Middle frontal gyrus (tissue), 1 donor: Measurements from ENCODE around the gene TEX11.
"Not testable (repeated sequence)": the region's sequence is repeated elsewhere in the genome, so short reads cannot be mapped to it uniquely, and the experiment has no call there.

Experiments
- DNase-seq: peaks from one replicate; pipeline ENCODE4 v3.0.0-alpha.2; 2015; ENCODE audit warnings: low spot score; ENCODE audit errors: extremely low spot score

The TEX11 gene

GRCh38 chrX:70605352-70605751 lies 303.2 kb downstream of the TEX11 start:
- no peak for DNase-seq

DNA sequence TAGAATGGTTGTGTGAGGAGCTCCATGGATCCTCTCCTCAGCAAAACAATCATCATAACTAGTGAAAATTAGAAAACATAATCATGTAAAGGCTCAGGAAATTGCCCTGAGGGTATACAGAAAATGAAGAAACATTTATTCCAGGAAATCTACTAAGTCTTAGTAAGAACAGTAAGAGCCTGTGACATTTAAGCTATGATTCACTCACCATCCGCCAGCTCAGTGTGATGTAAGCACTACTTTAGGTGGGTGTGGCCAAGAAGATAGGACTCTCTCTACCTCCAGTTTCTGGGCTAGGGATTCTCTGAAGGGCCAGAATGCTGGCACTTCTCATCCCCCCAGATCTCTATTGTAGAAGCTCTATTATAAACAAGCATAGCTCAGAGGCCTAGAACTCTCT lies 316.4 kb downstream of the TEX11 start:
- DNase-seq: no peak

DNA sequence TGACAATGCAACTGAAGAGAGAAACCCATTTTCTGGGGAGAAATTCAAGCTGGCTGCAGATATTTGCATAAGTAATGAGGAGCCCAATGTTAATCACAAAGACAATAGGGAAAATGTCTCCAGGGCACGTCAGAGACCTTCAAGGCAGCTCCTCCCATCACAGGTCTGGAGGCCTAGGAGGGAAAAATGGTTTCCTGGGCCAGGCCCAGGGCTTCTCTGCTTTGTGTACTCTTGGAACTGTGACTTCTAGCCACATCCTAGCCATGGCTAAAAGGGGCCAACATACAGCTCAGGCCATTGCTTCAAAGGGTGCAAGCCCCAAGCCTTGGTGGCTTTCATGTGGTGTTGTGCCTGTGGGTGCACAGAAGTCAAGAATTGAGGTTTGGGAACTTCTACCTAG lies 321.4 kb downstream of the TEX11 start:
- not testable (repeated sequence) for DNase-seq

DNA sequence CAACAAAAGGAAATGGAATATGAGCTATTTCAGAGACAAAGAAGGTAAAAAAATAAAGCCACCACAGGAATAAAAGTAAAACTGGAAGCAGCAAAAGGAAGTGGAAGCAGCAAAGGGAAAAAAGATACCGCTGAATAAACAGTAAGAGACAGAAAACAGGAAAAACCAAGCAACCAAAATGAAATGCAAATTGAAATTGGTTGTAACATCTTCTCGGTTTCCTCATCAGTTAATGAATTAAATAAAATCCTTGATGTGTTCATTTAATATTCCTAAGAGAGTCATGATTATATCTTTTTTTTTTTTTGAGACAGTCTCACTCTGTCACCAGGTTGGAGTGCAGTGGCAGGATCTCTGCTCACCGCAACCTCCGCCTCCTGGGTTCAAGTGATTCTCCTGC lies 331.1 kb downstream of the TEX11 start:
- DNase-seq: no peak

GRCh38 chrX:70569922-70570576 lies 338.5 kb downstream of the TEX11 start:
- DNase-seq: not testable (repeated sequence)

DNA sequence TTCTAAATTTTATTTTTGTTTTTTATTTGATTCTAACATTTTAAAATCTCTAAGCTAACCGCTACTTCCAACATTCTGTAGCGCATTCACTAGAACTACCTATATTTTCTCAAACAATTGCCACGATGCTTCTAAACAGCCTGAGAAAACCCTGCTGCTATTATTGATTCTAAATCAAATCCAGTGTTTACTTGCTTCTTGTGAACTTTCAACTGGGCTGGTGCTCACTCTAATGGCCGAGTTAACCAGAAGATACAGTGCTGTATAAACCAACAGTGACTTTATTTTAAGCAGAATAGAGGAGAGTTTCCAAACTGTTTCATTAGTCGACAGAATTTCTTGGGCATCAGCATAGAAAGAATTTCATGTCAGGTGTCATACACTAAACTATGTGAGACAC lies 353.6 kb downstream of the TEX11 start:
- no peak for DNase-seq

- DNase-seq: no peak
Measured at GRCh38 chrX:70554523-70554922, 354.0 kb downstream of the TEX11 start.

- DNase-seq: no peak
Measured at GRCh38 chrX:70554081-70554480, 354.4 kb downstream of the TEX11 start.

- DNase-seq: no peak
Measured at GRCh38 chrX:70553516-70553915, 355.0 kb downstream of the TEX11 start.

DNA sequence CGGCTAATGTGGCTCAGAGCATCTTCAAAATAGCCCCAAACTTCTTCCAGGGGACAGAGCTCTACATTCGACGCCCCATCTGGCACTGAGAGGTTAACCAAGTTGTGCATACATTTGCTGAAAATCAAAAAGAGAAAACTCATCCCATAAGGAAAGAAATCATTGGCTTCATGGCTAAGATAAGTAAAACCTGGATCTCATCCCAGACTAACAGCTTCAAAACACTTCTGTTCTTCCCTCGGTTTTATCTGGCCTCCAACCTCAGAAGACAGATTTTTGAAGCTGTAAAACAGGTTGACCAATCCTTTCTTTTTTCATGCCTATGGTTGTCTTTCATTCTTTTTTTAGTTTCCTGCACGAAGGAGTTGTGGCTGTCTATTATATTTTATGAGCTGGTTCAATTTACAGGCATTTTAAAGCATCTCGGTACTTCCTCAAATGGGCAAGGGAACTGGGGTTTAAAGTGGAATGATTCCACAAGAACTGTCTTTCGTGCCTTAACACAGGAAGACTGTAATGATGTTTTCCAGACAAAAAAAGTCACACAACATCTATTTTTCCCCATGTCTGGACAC lies 356.3 kb downstream of the TEX11 start:
- DNase-seq: no peak

DNA sequence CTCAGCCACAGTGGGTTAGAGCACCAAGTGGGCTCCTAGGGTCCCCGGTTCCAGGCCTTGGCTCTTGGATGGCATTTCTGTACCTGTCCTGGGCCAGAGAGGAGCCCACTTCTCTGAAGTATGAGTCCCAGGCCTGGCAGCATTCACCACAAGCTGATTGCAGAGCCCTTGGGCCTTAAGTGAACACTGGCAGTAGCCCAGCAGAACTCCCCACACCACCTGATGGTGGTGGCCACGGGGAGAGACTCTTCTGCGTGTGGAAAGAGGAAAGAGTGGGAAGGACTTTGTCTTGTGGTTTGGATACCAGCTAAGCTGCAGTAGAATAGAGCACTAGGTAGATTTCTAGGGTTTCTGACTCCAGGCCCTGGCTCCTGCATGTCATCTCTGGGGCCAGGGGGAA lies 359.1 kb downstream of the TEX11 start:
- DNase-seq: no peak

GRCh38 chrX:70535198-70535597 lies 373.3 kb downstream of the TEX11 start:
- no peak for DNase-seq

DNA sequence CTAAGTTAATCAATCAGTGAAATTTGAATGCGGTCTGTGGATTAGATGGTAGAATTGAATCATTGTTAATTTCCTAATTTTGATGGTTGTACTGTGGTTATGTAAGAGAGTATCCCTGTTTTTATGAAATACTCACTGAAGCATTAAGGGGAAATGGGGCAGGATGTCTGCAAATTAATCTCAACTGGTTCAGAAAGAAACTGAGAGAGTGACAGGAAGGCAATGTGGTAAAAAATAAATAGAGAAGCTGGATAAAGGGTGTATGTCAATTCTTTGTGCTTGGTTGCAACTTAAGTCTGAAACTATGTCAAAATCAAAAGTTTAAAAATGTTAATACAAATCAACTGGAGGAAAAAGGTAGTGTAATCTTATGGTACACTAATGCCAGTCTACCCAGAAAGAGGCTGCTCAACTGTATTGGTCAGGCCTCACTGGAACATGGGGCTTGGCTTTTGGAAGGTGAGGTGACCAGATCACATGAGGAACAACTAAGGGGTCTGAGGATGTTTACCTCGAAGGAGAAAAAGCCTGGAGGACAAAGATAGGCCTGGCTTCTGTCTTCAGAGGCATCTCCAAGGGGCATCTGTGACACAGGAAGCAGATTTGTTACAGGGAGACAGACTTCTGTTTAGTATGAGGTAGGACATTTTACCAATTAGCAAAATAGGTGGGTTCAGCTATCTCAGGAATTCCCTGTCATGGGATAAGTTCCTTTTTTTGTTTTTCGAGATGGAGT lies 380.7 kb downstream of the TEX11 start:
- no peak for DNase-seq

GRCh38 chrX:70527053-70527452 lies 381.5 kb downstream of the TEX11 start:
- DNase-seq: no peak

DNA sequence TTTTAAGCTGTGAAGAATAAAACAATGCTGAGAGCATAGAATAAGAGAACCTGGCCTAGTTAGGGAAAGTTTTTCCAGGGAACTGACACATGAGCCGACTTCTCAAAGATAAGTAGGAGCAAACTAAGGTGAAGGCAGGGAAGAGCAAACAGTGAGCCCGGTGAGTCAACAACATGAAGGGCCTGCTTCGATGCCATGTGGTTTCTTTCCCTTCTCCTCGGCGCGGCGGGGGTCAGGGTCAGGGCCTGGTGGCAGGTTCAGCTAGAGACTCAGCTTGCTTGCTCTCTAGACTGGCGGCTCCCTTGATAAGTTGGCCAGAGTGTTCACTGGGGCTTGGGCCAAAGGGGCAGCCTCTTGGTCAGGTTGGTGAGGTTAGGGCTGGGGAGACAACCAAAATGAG lies 382.8 kb downstream of the TEX11 start:
- no peak for DNase-seq

DNA sequence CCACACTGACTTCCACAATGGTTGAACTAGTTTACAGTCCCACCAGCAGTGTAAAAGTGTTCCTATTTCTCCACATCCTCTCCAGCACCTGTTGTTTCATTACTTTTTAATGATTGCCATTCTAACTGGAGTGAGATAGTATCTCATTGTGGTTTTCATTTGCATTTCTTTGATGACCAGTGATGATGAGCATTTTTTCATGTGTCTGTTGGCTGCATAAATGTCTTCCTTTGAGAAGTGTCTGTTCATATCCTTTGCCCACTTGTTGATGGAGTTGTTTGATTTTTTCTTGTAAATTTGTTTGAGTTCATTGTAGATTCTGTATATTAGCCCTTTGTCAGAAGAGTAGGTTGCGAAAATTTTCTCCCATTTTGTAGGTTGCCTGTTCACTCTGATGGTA lies 392.8 kb downstream of the TEX11 start:
- not testable (repeated sequence) for DNase-seq

DNA sequence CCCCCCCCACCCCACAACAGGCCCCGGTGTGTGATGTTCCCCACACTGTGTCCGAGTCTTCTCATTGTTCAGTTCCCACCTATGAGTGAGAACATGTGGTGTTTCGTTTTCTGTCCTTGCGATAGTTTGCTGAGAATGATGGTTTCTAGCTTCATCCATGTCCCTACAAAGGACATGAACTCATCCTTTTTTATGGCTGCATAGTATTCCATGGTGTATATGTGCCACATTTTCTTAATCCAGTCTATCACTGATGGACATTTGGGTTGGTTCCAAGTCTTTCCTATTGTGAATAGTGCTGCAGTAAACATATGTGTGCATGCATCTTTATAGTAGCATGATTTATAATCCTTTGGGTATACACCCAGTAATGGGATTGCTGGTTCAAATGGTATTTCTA lies 393.2 kb downstream of the TEX11 start:
- DNase-seq: not testable (repeated sequence)

GRCh38 chrX:70509078-70509477 lies 399.4 kb downstream of the TEX11 start:
- no peak for DNase-seq

DNA sequence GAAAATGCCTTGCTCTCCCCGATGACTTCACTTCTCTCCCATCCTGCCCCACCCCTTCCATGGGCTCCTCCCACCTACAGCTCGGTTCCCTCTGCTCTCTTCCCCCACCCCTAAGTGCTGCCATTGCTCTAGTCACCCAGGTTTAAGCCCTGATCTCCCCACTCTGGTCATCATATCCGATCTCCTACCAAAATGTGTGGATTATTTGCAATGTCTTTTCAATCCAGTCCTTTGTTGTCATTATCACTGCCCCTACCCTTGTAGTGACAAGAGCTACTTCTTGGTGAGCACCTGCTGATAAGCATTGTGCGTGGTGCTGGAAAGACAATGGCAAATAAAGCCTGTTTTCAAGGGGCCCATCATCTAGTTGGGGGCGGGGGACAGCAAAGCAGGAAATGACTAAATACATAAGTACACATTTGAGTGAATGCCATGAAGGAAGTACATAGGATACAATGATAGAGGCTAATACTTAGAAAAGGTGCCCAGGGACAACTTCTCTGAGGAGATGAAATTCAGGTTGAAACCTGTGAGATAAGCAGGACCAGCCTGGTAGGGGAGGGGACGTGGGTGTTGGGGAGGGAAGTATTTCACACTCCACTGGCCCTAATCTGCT lies 400.1 kb downstream of the TEX11 start:
- DNase-seq: no peak

DNA sequence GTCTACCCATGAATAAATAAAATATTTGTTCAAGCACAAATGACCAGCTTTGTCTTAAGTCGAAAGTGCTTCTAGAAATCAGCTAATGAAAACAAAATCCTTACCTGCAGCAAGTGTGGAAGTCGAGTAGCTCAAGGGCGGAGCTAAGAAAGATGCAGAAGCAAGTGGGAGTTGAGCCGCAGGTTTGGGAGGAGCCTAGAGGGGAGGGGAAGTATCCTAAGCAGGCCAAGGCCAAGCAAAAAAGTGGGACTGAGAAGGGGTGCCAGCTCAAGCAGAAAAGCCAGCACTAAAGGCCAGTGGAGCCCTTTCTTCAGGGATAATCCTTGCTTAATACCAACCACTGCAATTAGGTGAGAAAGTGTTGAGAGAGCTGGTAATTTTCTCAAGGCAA lies 403.1 kb downstream of the TEX11 start:
- no peak for DNase-seq

- DNase-seq: no peak
Measured at GRCh38 chrX:70504772-70505450, 403.6 kb downstream of the TEX11 start.

- no peak for DNase-seq
Measured at GRCh38 chrX:70500826-70501225, 407.7 kb downstream of the TEX11 start.
